Stimulated activated naive CD8-positive, alpha-beta T cell treated with anti-CD3 and anti-CD28 coated beads, Interleukin-15, Interleukin-2, amounts not matched to agents 100 U/mL and 50 U/mL, for 24 hours (primary cell): ENCODE measurements around the gene ERBB4.
"Not testable (repeated sequence)": the region's sequence is repeated elsewhere in the genome, so short reads cannot be mapped to it uniquely, and the experiment has no call there.

Experiments used
- ATAC-seq: fragments of 150-1000 bp; cut with Tn5 transposase; one replicate; pipeline ENCODE4 v1.10.0; 2021
- DNase-seq: peaks from one replicate; pipeline ENCODE4 v3.0.0; 2021

Gene ERBB4

DNA sequence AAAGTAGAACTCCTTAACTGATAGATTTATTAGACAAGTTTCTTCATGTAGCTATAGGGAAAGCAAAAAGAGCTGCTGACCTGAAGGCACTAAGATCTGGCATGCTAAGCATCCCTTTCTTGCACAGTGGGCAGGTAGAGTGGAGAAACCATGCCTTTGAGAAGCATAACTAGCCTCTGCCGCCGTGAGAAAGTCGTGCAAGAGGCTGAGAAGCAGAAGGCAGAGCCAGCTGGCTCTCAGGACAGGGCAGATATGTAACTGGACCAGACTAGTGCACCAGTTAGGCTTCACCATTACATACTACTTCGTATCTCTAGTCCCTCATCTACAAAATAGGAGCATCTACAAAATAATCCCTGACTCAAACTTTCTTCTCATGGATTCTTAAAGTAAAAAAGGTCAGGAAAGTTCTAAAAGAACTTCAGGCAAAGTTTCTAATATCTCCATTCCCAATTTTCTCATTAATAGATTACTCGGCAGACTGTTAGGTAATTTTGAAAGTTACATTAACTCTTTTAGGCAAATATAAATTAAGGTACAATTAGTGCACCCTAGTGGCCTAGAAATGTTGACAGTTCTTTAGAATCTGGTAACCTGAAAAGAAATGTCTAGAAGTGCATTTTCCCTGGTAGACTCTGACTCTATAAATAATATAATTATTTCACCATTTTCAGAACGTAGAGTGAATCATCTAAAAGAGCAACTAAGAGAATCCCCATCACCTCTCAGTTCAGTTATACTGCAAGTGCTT is 10.3 kb downstream of the ERBB4 start:
- DNase-seq (no peak), ATAC-seq (no peak)

DNA sequence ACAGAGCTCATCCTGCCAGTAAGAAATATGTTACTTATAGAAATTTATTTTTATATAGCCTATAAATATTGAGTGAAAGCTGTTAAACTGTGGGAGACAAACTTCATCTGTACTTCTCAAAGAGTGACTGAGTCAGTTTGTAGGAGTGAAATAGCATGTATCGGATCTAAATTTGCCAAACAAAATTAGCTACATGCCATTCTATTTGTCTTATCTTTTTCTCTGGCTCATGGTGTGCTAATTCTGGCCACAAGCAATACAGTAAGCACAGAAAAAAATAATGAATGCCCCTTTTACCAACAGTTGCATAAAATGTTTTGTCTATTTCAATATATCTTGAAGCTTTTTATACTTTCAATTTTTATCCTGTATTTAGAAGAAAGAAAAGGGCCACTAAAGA is 12.5 kb downstream of the ERBB4 start:
- ATAC-seq: no peak
- DNase-seq: no peak

- no peak for ATAC-seq
- DNase-seq: no peak
These were observed 14.8 kb downstream of the ERBB4 start for GRCh38 chr2:212523756-212524155.

GRCh38 chr2:212520340-212520739 is 18.3 kb downstream of the ERBB4 start:
- DNase-seq: no peak
- ATAC-seq: no peak

- no peak for ATAC-seq
- DNase-seq: no peak
These were observed 20.9 kb downstream of the ERBB4 start for GRCh38 chr2:212517693-212518092.

- ATAC-seq: no peak
- DNase-seq: no peak
These were observed 33.0 kb downstream of the ERBB4 start for GRCh38 chr2:212505586-212505985.

DNA sequence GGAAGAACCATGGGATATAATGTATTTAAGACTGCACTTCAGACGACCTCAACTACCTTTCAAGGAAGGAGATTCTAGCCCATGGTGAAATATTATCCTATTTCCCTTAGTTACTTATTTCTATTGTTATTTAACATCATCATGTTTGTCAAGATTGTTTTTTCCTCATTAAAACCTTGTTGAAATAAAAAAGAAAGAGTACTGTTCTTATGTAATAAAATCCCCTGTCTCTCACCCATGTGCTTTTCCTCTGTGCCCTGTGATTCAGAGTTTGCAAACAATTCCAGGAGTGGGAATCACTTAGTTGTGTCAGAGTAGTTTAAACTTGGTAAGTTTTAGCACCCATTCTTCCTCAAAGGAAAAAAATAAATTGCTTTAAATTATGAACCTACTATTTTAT is 43.6 kb downstream of the ERBB4 start:
- no peak for DNase-seq
- no peak for ATAC-seq

GRCh38 chr2:212494418-212495020 is 44.1 kb downstream of the ERBB4 start:
- DNase-seq (no peak), ATAC-seq (no peak)

- ATAC-seq: no peak
- DNase-seq: no peak
These were observed 48.8 kb downstream of the ERBB4 start for GRCh38 chr2:212489719-212490346.

DNA sequence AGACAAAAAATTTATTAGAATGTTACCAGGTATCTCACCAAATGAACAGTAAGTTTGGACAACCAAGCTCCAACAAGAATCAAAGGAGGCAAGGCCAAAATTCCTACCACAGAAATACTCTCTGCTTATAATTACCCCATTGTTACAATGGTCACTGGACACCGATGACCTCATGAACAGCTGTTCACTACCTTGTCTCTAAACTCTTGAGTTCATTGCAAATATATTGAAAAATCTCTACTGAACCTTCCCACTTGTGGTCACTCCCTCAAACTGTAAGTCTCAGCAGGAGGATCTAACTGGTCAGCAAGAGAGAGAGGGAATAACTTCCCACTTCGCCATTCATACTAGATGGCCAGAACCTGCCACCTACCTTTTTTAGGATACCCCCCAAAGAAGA is 50.0 kb downstream of the ERBB4 start:
- ATAC-seq: no peak
- DNase-seq: no peak

DNA sequence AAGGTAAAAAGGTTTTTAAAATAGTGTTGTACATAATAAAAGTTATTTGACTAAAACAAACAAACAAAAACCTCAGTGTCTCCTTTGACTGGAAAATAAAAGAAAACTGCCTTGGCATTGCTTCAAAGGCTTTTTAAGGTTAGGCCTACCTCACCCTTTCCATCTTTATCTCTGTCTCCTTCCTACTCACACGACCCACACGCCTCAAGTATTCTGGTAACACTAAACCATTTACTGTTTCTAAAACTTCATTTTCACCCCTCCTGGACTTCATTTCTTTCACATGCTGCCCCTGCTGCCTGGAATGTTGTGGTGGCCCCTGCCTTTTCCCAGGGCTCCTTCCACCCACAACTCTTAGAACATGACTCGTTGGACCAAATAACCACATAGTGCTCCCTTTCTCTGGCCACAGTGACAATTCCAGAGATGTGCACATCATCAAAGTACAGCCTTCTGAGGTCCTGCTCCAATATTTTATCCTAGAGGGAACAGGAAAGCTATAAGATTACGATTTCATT is 54.0 kb downstream of the ERBB4 start:
- no peak for ATAC-seq
- no peak for DNase-seq

- ATAC-seq: no peak
- no peak for DNase-seq
These were observed 58.2 kb downstream of the ERBB4 start for GRCh38 chr2:212480447-212480846.

DNA sequence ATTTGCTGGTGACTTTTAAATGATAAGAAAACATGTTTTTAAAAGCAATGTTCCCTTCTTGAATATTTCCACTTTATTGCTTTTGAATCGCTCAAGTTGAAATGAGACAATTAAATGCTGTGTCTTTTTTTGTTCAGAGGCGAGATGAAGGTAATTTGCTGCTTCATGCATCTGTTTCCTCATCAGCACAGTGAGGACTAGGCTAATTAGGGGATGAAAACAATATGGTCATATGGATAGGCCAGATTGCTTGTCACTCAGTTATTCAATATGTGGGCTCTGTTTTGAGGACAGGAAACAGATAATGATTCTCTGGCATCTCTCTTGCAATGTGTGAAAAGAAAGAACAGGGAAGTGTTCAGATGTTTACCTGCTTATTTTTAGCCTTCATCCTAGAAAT is 61.0 kb downstream of the ERBB4 start:
- DNase-seq (no peak), ATAC-seq (no peak)

DNA sequence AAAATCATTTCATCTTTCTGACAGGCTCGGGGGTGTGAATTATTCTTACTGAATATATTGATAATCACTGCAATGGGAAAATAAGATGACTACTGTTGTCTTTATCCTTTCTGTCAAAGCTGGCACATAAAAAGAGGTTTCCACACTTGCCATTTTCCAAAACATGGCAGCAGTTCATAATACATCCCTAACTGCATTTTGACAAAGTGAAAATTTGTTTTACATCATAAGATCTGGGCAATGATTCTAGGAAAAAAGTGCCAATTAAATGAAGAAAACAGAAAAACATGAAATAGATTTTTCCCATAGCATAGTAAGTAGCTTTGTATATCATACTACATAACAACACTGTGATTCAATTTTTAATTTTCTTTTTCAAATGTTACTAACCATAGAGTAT is 65.4 kb downstream of the ERBB4 start:
- no peak for ATAC-seq

DNA sequence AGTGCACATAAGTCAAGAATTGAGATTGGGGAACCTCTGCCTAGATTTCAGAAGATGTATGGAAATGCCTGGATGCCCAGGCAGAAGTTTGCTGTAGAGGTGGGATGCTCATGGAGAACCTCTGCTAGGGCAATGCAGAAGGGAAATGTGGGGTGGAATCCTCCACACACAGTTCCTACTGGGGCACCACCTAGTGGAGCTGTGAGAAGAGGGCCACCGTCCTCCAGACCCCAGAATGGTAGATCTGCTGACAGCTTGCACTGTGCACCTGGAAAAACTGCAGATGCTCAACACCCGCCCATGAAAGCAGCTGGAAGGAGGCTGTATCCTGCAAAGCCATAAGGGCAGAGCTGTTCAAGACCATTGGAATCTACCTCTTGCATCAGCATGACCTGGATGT is 71.1 kb downstream of the ERBB4 start:
- not testable (repeated sequence) for ATAC-seq, DNase-seq

More for the DNA sequence above, 65.4 kb downstream of the ERBB4 start:
- no peak for DNase-seq

GRCh38 chr2:212465456-212465855 is 73.1 kb downstream of the ERBB4 start:
- no peak for DNase-seq
- no peak for ATAC-seq

DNA sequence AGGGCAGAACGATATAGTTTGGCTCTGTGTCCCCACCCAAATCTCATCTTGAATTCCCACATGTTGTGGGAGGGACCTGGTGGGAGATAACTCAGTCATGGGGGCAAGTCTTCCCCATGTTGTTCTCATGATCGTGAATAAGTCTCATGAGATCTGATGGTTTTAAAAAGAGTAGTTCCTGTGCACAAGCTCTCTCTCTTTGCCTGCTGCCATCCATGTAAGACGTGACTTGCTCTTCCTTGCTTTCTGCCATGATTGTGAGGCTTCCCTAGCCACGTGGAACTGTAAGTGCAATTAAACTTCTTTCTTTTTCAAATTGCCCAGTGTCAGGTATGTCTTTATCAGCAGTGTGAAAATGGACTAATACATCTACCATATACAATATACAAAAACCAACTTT is 76.9 kb downstream of the ERBB4 start:
- not testable (repeated sequence) for ATAC-seq, DNase-seq

- ATAC-seq: no peak
- DNase-seq: no peak
These were observed 84.5 kb downstream of the ERBB4 start for GRCh38 chr2:212454149-212454548.

- DNase-seq: no peak
- no peak for ATAC-seq
These were observed 86.8 kb downstream of the ERBB4 start for GRCh38 chr2:212451786-212452231.

DNA sequence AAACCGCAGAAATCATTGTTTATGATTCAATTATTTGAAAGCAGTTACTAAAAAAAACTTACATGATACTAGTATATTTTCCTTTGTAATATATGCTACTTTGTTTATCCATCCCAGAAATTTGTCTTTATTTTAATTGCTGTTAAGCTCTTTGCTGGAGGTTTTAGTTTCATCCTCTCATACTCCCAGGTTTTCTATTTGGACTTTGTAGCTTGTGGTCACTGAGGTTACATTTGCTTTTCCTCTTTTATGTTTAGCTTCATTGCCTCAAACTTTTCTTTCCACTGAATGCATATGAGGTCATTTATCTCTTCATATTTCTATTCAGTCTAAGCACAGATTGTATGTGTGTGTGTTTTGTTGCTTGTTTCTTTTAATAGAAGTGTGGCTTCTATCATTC is 89.9 kb downstream of the ERBB4 start:
- DNase-seq (no peak), ATAC-seq (no peak)

DNA sequence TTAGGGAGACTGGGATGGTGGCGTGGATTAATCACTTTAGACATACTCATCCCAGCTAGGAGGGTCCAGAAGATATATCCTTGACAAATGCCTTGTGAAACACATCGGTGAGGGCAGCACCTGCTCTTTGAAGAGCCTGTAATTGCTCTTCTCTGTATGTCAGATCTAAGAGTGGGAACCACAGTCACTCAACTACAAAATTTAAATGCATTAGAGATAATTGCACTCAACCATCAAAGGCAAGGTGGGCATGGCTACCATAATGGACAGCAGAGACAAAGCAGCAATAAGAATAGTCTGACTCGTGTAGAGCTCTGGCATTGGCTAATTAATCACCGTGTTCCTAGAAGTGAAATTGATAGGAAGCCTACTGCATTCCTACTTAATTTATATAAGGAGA is 96.8 kb downstream of the ERBB4 start:
- ATAC-seq: no peak
- DNase-seq: no peak

DNA sequence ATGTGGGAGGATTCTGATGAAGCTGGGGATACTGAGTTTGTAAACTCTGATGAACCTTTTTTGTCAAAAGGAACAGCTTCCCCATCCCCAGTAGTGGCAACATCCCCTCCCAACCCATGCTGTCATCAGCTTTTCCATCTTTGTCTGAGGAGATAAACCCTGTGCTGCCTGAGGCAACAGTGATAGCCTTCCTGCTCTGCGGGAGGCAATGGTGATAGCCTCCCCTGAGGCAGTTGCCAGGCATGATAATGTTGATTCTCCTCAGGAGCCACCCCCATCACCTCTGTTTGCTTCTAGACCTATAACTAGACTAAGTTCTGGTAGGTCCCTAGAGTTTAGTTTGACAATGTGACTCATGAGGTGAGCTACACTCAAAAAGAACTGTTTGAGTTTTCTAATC is 97.5 kb downstream of the ERBB4 start:
- ATAC-seq (no peak), DNase-seq (no peak)
